PC-3 (cell line): ENCODE data around the gene DSG3. TPM values are rescaled to one million over a fixed set of nuclear protein-coding genes. Genes with fewer than 3 reads are reported as not detected.

Experiments
- ATAC-seq: fragments of 200-7000 bp; cut with Tn5 transposase; 2 replicates; pipeline ENCODE4 v1.9.1; 2020; ENCODE audit warnings: mild to moderate bottlenecking, moderate library complexity
- BruUV-seq: library from RNA; stranded (reverse); fragments of 400-500 nt; replicated peaks from 2 replicates; lab custom pipeline; 2021; lab: Mats Ljungman, UMichigan
- CTCF ChIA-PET: fragments of 300-600 bp; sonication (Branson Sonifier 250); formaldehyde crosslinking; loops from one replicate; lab custom pipeline; 2022; ENCODE audit warnings: antibody characterized with exemption; lab: Charles Lee
- POLR2A ChIA-PET: fragments of 300-600 bp; sonication (Branson Sonifier 250); formaldehyde crosslinking; loops from one replicate; lab custom pipeline; 2022; ENCODE audit warnings: antibody characterized with exemption; ENCODE audit not compliant: unreplicated experiment; lab: Charles Lee
- DNase-seq: peaks from one replicate; pipeline ENCODE4 v3.0.0-alpha.2; 2015
- H2AFZ ChIP-seq: fragments of 300-600 bp; sonication (generic); 2 replicates; pipeline ENCODE4 v1.6.0; 2016; ENCODE audit warnings: antibody characterized with exemption, low read length
- H3F3A ChIP-seq: fragments of 300-600 bp; sonication (generic); one replicate; pipeline ENCODE4 v1.6.0; 2017; ENCODE audit warnings: antibody characterized with exemption, low read length, control low read depth, mild to moderate bottlenecking; ENCODE audit not compliant: unreplicated experiment
- H3K27ac ChIP-seq: fragments of 300-600 bp; sonication (generic); 2 replicates; pipeline ENCODE4 v1.5.1; 2016; ENCODE audit warnings: mild to moderate bottlenecking, low read length
- H3K27me3 ChIP-seq: fragments of 300-600 bp; sonication (generic); 2 replicates; pipeline ENCODE4 v1.6.1; 2016; ENCODE audit warnings: low read length, mixed read lengths
- H3K36me3 ChIP-seq: fragments of 300-600 bp; sonication (generic); 2 replicates; pipeline ENCODE4 v1.6.1; 2016; ENCODE audit warnings: low read depth, mixed run types, low read length, mixed read lengths
- H3K4me1 ChIP-seq: fragments of 300-600 bp; sonication (generic); 2 replicates; pipeline ENCODE4 v1.5.1; 2016; ENCODE audit warnings: low read length; ENCODE audit not compliant: insufficient read depth
- H3K4me2 ChIP-seq: fragments of 300-600 bp; sonication (generic); 2 replicates; pipeline ENCODE4 v1.6.0; 2016; ENCODE audit warnings: low read length
- H3K4me3 ChIP-seq: fragments of 300-600 bp; sonication (generic); 2 replicates; pipeline ENCODE4 v1.5.1; 2016; ENCODE audit warnings: mild to moderate bottlenecking, low read length, mixed read lengths
- H3K79me2 ChIP-seq: fragments of 300-600 bp; sonication (generic); 2 replicates; pipeline ENCODE4 v1.6.1; 2017; ENCODE audit warnings: low read length, mixed read lengths
- H3K9ac ChIP-seq: fragments of 300-600 bp; sonication (generic); 2 replicates; pipeline ENCODE4 v1.6.0; 2016; ENCODE audit warnings: mild to moderate bottlenecking, low read length
- H3K9me2 ChIP-seq: fragments of 300-600 bp; sonication (generic); replicated peaks from 2 replicates; pipeline ENCODE4 v1.6.1; 2016; ENCODE audit warnings: mixed run types, low read length, mixed read lengths
- H3K9me3 ChIP-seq: fragments of 300-600 bp; sonication (generic); 2 replicates; pipeline ENCODE4 v1.6.1; 2016; ENCODE audit warnings: low read length, mixed read lengths
- H4K20me1 ChIP-seq: fragments of 300-600 bp; sonication (generic); 2 replicates; pipeline ENCODE4 v1.6.1; 2016; ENCODE audit warnings: low read length, mixed read lengths
- EZH2 ChIP-seq: fragments of 300-600 bp; sonication (generic); IDR thresholded peaks from one replicate; pipeline ENCODE4 v1.6.1; 2017; ENCODE audit warnings: antibody characterized with exemption, mild to moderate bottlenecking, low read length; ENCODE audit not compliant: unreplicated experiment
- EZH2phosphoT487 ChIP-seq: fragments of 300-600 bp; sonication (generic); IDR thresholded peaks from 2 replicates; pipeline ENCODE4 v1.6.1; 2018; ENCODE audit warnings: mild to moderate bottlenecking, antibody characterized with exemption, low read length, borderline replicate concordance
- intact Hi-C: fragments of 100-400 bp; cut with micrococcal nuclease; formaldehyde crosslinking; loops from 2 replicates; pipeline ENCODE4 v1.9.0; 2023
- total RNA-seq: library from RNA; depleted of rRNA; stranded (reverse); fragments of >200 nt; gene quantifications from 2 replicates; pipeline ENCODE4 v1.2.3, GENCODE V29; 2014
- TF ChIP-seq, protein P1 (sequence below): fragments of 300-600 bp; sonication (generic); conservative IDR thresholded peaks from 2 replicates; pipeline ENCODE4 v1.5.1; 2017; ENCODE audit warnings: antibody characterized with exemption, low read depth, mild to moderate bottlenecking, low read length

DSG3 gene
- total RNA-seq, 1 experiment from 2014 or later, result not detected

DNA sequence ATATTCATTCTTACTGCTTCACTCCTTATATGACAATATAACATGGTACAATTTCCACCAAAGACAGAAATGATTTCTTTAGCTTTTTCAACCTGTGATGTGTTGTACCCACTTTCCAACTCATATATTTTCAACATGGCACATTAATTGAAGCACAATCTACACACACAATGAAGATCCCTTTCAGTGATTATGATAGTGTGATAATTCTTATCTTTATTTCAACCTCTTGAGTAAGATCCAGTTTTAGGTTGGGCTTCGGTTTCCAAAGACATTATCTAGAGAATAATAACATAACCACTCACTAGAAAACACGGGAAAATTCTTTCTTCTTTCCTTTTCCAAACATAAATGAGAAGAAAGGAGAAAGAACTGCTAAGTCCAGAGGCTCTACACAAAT is 3.4 kb upstream of the DSG3 start:
- no peak overlapping the region for H3K4me2 ChIP-seq
- no peaks in the 10 kb centered on the region for H3K79me2 ChIP-seq
- no peaks in the 10 kb centered on the region for H3F3A ChIP-seq
- POLR2A ChIA-PET, result no interaction called here
- no peak for ATAC-seq
- H3K36me3 ChIP-seq, result no peaks in the 10 kb centered on the region
- H4K20me1 ChIP-seq, result no peaks in the 10 kb centered on the region
- CTCF ChIA-PET, result no interaction called here
- H3K9me2 ChIP-seq, result no peaks in the 10 kb centered on the region
- no peaks in the 10 kb centered on the region for H3K27me3 ChIP-seq
- H3K4me1 ChIP-seq, result no peaks in the 10 kb centered on the region
- DNase-seq, result no peak
- intact Hi-C loops, result no loop called here
- no peak for TF ChIP-seq EZH2
- no peak for TF ChIP-seq EZH2phosphoT487
- H3K9me3 ChIP-seq, result no peaks in the 10 kb centered on the region
- BruUV-seq, result no TSS peak
- H3K9ac ChIP-seq, result no peak overlapping the region
- no peak overlapping the region for H3K4me3 ChIP-seq
- H2AFZ ChIP-seq, result no peak overlapping the region
- H3K27ac ChIP-seq, result no peak overlapping the region

DNA sequence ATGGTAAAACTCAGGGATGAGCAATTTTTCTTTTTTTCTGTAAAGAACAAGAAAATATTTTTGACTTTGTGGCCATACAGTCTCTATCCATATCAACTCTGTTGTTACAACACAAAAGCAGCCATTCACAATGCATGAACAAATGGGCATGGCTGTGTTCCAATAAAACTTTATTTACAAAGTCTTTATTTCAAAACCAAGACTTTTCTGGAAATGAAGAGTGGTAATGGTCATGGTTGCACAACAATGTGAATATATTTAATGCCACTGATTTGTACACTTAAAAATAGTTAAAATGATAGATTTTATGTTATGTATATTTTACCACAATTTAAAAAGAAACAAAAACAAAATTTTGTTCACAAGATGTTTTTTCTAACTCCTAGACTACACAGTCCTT is 1.6 kb upstream of the DSG3 start:
- no TSS peak for BruUV-seq

DNA sequence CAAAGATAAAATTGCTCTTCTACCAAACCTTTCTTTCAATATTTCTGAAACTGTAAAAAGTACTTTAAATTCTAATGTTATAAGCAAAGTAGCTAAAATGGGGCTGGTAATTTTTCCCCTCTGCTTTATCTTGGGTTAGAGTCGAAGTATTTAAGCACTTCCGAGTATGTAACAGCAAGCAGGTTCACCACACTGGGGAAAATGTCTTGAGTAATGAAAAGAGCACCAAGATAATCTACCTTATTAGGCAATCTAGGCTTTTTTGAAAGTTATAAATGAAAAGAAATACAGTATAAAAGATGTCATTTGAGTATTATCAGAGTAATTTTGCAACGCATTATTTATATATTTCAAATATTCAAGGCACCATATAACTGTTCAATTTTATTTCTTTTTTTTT is 687 bp upstream of the DSG3 start:
- no peaks in the 10 kb centered on the region for H3K9me3 ChIP-seq
- H3K9ac ChIP-seq, result no peak overlapping the region
- H3K4me2 ChIP-seq, result no peak overlapping the region
- no peak overlapping the region for H2AFZ ChIP-seq
- CTCF ChIA-PET, result no interaction called here
- no peaks in the 10 kb centered on the region for H3K9me2 ChIP-seq
- no peaks in the 10 kb centered on the region for H4K20me1 ChIP-seq
- intact Hi-C loops, result no loop called here
- H3K27me3 ChIP-seq, result no peaks in the 10 kb centered on the region
- no peaks in the 10 kb centered on the region for H3K36me3 ChIP-seq
- POLR2A ChIA-PET, result no interaction called here
- DNase-seq (no peak), ATAC-seq (no peak)
- no TSS peak for BruUV-seq
- no peaks in the 10 kb centered on the region for H3K4me1 ChIP-seq
- H3K4me3 ChIP-seq, result no peak overlapping the region
- TF ChIP-seq EZH2, result no peak
- TF ChIP-seq, protein P1, sequence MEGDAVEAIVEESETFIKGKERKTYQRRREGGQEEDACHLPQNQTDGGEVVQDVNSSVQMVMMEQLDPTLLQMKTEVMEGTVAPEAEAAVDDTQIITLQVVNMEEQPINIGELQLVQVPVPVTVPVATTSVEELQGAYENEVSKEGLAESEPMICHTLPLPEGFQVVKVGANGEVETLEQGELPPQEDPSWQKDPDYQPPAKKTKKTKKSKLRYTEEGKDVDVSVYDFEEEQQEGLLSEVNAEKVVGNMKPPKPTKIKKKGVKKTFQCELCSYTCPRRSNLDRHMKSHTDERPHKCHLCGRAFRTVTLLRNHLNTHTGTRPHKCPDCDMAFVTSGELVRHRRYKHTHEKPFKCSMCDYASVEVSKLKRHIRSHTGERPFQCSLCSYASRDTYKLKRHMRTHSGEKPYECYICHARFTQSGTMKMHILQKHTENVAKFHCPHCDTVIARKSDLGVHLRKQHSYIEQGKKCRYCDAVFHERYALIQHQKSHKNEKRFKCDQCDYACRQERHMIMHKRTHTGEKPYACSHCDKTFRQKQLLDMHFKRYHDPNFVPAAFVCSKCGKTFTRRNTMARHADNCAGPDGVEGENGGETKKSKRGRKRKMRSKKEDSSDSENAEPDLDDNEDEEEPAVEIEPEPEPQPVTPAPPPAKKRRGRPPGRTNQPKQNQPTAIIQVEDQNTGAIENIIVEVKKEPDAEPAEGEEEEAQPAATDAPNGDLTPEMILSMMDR, result no peak
- no peaks in the 10 kb centered on the region for H3K79me2 ChIP-seq
- no peaks in the 10 kb centered on the region for H3F3A ChIP-seq
- H3K27ac ChIP-seq, result no peak overlapping the region

More for the DNA sequence above, 1.6 kb upstream of the DSG3 start:
- ATAC-seq (no peak), DNase-seq (no peak)
- no peak for TF ChIP-seq EZH2
- TF ChIP-seq, protein P1, result no peak
- no peak for TF ChIP-seq EZH2phosphoT487
- Histone ChIP-seq H3K4me2 (no peak overlapping the region), H3K9ac (no peak overlapping the region), H3F3A (no peaks in the 10 kb centered on the region), H3K4me1 (no peaks in the 10 kb centered on the region), H3K4me3 (no peak overlapping the region), H4K20me1 (no peaks in the 10 kb centered on the region), H3K9me3 (no peaks in the 10 kb centered on the region), H2AFZ (no peak overlapping the region), H3K79me2 (no peaks in the 10 kb centered on the region), H3K36me3 (no peaks in the 10 kb centered on the region), H3K27me3 (no peaks in the 10 kb centered on the region), H3K9me2 (no peaks in the 10 kb centered on the region), H3K27ac (no peak overlapping the region)
- ChIA-PET CTCF (no interaction called here), POLR2A (no interaction called here)
- intact Hi-C loops, result no loop called here
